IPS DF 4.7 (cell line): ENCODE data around the gene PAQR6.
"Not testable (repeated sequence)": the region's sequence is repeated elsewhere in the genome, so short reads cannot be mapped to it uniquely, and the experiment has no call there.

Experiments
- DNase-seq: peaks from one replicate; pipeline ENCODE4 v3.0.0-alpha.2; 2013; ENCODE audit warnings: low spot score; ENCODE audit errors: extremely low read depth

The PAQR6 gene

DNA sequence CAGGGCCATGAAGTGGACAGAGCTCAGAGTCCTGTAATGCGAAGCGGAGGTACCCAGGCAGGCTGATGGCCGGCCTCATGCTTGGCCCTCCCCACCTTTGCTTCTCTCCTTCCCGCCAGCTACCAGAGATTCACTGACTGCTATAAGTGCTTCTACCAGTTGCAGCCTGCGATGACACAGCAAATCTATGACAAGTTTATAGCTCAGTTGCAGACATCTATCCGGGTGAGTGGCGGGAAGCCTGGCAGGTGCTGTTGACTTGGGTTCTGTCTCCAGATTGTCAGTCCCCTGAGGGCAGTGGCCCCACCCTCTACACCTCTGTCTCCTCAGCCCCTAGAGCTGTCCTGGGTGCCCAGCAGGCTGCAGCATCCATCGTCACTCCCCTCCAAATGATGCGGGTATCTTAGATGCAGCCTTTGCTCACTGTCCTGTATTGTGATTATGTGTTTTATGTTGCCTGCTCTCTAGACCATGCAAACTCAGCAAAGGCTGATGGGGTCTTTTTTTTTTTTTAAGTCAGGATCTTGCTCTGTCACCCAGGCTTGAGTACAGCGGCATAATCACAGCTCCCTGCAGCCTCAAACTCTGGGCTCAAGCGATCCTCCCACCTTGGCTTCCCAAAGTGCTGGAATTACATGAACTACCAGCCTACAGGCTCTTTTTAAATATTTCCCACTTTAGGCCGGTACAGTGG is 15.5 kb downstream of the PAQR6 start:
- DNase-seq = no peak

DNA sequence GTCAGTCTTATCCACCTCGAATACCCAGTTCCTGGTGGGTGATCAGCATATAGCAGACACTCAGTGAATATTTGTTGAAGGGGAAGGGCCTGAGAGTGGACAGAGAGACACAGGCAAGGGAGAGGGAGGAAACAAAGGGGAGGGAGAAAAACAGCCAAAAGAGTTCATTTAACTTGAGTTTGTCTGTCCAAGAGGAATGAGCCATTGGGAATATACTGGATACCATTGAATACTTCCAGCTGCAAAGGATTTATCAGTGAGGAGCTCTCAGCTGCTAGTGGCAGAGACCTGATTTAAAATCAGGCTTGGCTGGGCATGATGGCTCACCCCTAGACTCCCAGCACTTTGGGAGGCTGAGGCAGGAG is 17.4 kb downstream of the PAQR6 start:
- DNase-seq = no peak

DNA sequence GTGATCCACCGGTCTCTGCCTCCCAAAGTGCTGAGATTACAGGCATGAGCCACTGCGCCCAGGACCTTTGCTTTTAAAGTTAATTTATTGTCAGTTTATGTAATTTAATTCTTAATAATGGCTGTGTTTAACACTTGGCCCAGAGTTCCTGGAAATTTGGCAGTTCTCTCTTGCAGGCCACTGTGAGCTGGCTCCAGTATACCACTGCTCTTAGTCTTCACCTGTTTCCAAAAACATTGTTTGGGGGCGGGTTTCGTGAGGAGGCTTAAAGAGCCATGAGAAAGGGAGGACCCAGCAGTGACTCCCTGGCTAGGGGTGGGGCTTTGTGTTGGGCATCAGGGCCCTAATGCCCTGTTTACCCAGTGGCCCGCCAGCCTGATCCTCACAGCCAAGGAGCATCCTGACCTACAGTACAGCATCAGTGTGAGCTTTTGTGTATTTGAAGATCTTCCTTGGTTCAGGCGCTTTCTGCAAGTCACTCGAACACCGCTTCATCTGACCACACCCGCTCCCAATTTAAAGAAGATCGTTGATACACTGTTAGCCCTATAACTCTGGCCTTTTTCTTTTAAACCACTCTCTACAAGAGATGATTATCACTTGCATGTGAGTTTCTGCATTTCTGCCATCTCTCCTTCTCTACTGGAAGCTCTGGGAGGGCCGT is 17.9 kb downstream of the PAQR6 start:
- DNase-seq = no peak

DNA sequence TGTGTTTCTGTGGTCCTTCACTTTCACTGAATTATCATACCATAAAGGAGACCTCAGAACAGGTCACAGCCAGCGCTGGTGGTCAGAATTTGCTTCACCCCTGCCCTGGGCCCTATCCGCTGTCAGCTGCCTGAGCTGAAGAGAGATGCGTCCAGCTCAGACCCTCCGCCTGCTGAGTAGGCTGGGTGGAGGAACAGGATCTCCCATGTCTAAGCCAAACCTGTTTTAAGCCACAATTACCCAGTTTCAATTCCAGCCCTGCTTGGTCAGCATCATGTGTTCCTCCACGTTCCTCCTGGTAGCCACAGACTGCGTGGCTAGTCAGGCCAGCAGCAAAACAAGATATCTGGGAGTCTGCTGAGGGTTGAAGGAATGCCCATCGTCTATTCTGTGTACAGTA is 19.4 kb downstream of the PAQR6 start:
- DNase-seq = no peak

DNA sequence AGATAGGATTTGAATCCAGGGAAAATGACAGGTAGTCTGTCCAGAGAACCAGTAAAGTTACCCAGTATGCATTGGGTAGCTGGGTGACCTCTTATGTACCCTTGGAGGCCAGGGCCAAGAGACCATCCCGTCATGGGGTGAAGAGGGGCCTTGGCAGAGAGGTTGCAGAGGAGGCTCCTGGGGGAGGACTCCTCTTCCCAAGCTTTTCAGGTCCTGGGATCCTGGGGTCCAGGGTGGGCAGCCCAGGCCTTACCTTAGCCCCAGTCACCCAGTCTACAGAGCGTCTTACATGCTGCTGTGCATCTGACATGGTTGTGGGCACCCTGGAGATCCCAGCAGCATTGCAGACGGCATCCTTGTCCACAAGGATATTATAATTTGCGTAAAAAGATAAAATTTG is 21.1 kb downstream of the PAQR6 start:
- DNase-seq = no peak

DNA sequence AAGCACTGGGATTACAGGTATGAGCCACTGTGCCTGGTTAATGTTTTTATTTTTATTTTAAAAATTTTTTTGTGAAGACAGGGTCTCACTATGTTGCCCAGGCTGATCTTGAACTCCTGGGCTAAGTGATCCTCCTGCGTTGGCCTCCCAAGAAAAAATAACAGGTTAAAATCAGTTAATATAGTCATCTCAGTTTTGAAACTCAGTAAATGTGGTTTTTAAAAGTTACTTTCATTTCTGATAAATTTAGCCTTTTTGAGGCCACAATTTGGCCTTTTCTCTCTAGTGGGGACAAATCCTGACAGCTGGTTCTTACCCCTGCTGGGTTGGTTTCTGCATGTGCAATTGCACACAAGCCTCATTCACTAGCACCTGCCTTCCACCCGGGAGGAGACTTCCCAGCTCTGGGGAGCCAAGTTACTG is 21.7 kb downstream of the PAQR6 start:
- DNase-seq = no peak

DNA sequence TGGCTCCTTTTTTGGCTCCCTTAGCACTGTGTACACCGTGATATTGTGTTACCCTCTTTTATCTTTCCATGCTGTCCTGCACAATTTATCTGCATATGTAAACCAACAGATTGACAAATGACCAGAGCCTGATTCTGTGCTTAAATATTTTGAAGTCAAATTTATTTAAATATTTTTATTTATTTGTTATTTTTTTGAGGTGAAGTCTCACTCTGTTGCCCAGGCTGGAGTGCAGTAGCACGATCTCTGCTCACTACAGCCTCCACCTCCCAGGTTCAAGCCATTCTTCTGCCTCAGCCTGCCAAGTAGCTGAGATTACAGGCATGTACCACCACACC is 22.2 kb downstream of the PAQR6 start:
- no peak for DNase-seq

DNA sequence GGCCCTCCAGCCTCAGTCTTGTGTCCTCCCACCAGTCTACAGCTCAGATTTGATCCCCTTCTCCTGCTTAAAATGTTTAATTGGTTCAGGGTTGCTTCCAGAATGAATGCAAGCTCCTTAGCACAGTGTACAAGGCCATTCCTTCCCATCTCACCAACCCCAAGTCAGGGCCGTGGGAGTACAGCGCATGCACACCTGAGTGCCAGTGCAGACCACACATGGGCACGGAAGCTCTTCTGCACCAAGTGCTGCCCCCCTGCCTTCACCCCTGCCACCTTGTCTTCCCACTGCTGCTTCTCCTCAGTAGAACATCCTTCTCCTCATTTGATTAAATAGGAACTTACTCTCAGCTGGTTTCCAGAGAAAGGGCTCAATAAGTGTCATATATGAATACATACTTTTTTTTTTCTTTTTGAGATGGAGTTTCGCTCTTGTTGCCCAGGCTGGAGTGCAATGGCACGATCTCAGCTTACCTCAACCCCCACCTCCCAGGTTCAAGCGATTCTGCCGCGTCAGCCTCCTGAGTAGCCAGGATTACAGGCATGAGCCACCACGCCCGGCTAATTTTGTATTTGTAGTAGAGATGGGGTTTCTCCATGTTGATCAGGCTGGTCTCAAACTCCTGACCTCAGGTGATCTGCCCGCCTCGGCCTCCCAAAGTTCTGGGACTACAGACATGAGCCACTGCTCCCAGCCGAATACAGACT is 25.7 kb downstream of the PAQR6 start:
- DNase-seq = no peak

DNA sequence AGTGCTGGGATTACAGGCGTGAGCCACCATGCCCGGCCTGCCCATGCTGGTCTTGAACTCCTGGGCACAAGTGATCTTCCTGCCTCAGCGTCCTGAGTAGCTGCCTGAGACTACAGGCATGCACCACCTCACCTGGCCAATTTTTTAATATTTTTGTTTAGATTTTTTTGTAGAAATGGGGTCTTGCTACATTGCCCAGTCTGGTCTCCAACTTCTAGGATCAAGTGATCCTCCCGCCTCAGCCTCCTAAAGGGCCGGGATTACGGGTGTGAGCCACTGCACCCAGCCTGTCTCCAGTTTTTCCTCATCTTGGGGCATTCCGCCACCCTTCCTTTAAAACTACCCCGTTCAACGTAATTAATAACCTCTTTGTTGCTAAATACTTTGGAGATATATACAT is 27.6 kb downstream of the PAQR6 start:
- no peak for DNase-seq

DNA sequence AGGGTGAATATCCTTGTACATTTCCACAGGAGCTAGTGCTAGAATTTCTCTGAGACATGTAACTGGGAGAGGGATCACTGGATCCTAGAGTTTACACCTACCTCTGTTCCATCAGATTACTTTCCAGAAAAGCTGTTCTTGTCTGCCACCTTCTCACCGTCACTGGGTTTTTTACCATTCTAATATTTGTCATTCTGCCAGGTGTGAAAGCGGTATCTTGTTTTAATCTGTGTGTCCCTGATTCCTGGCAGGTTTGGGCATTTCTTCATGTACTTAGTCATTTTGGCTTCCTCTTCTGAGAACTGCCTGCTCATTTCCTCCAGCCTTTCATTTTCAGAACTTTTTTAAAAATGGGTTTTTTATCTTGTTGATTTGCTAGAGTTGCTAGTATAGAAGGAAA is 30.0 kb downstream of the PAQR6 start:
- no peak for DNase-seq

DNA sequence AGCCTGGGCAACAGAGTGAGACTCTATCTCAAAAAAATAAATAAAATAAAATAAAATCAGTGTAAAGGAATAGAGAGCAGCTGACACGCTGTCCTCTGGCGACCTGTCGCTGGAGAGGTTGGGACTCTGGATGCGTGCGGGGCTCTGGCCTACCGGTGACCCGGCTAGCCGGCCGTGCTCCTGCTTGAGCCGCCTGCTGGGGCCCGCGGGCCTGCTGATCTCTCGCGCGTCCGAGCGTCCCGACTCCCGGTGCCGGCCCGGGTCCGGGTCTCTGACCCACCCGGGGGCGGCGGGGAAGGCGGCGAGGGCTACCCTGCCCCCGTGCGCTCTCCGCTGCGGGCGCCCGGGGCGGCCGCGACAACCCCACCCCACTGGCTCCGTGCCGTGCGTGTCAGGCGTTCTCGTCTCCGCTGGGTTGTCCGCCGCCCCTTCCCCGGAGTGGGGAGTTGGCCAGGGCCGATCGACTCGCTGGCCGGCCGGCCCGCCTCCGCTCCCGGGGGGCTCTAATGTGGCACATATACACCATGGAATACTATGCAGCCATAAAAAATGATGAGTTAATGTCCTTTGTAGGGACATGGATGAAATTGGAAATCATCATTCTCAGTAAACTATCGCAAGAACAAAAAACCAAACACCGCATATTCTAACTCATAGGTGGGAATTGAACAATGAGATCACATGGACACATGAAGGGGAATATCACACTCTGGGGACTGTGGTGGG is 31.3 kb downstream of the PAQR6 start:
- not testable (repeated sequence) for DNase-seq

DNA sequence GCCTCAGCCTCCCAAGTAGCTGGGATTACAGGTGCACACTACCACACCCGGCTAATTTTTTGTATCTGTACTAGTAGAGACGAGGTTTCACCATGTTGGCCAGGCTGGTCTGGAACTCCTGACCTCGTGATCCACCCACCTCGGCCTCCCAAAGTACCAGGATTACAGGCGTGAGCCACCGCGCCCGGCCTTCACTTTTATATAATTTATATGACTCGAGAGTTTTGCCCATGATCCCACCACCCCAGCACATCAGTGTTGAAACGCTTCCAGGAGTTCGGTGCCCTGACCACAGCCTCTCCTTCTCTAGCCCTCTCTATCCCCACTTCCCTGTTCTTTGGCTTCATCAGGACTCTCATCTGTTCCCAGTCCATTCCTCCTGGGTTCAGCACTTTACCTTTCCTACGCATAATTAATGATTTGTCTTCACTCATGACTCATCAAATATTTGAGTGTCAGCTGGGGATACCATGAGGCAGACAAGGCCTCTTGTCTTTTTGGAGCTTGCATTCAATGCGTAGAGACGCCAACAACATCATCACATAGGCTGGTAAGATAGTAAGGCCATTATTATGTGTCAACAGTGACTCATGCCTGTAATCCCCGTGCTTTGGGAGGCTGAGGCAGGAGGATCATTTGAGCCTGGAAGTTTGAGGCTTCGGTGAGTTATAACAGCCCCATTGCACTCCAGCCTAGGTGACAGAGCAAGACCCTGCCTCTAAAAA is 33.7 kb downstream of the PAQR6 start:
- DNase-seq = no peak

DNA sequence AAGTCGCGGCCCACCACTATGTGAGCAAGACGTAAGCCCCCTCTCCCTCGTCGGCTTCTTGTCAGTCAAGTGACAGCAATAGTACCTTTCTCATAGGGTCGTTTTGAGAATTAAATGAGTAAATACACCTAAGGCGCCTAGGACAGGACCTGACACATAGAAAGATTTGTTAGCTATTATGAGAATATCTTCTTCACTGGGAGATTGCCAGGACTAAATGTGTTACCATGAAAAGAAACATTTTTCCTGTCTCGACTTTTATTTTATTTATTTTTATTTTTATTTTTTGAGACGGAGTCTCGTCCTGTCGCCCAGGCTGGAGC is 34.3 kb downstream of the PAQR6 start:
- DNase-seq = no peak

DNA sequence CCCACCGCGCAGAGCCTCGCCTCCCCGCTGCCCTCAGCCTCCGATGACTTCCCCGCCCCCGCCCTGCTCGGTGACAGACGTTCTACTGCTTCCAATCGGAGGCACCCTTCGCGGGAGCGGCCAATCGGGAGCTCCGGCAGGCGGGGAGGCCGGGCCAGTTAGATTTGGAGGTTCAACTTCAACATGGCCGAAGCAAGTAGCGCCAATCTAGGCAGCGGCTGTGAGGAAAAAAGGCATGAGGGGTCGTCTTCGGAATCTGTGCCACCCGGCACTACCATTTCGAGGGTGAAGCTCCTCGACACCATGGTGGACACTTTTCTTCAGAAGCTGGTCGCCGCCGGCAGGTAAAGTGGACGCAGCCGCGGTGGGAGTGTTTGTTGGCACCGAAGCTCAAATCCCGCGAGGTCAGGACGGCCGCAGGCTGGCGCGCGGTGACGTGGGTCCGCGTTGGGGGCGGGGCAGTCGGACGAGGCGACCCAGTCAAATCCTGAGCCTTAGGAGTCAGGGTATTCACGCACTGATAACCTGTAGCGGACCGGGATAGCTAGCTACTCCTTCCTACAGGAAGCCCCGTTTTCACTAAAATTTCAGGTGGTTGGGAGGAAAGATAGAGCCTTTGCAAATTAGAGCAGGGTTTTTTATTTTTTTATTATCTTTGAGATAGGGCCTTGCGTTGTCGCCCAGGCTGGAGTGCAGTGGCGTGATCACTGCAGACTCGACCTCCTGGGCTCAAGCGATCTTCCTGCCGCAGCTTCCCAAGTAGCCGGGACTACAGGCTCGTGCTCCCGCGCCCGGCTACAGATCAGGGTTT is 34.8 kb downstream of the PAQR6 start, which contains the start of gene PMF1:
PMF1 (plus strand) TSS at position 175 of the 811 bp plus-strand sequence; CDS start at position 184, 9 bp downstream.
- DNase-seq = peak; percentile 74

DNA sequence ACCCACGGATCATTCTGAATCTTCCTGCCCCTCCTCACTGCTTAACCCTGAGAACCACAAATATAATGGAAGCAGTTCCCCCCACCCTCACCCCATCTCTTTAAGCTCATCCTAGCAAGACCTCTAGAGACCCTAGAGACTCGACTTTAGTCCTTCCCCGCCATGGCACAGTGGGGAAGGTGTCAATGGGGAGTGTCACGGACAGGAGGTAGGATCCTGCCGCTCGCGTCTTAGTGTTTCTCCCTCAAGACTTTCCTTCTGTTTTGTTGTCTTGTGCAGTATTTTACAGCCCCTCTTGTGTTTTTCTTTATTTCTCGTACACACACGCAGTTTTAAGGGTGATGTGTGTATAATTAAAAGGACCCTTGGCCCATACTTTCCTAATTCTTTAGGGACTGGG is 35.7 kb downstream of the PAQR6 start:
- DNase-seq = no peak

DNA sequence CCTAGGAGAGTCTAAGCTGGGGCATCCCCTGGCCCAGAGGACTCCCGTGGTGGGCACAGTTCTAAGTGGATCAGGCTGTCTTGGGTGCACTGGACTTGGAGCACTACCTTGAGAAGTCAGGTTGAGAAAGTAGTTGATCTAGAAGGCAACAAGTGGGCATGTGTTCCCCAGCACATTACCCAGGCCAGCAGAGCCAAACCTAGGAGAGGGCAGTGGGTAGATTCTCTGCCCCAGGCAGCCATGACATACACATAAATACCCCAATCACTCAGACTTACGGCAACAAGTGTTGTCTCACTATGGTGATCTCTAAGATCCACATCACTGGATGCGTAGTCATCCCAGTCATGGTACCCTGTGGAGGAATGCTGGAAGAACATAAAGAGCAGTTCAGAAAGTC is 36.6 kb downstream of the PAQR6 start:
- DNase-seq = no peak

DNA sequence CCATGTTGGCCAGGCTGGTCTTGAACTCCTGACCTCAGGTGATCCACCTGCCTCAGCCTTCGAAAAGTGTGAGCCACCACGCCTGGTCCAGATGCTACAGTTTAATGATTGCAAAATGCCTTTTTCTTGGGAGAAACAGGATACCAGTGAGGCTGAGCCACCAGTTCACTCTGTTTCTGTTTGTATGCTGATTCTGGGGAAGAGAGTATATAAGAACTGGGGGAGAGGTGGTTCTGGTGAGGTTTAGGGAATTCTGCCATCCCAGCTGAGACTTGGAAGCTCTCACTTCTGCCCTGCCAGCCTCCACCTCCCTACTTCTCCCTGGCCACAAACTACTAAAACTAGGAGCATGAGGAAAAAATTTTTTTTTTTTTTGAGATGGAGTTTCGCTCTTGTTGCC is 43.2 kb downstream of the PAQR6 start:
- no peak for DNase-seq

DNA sequence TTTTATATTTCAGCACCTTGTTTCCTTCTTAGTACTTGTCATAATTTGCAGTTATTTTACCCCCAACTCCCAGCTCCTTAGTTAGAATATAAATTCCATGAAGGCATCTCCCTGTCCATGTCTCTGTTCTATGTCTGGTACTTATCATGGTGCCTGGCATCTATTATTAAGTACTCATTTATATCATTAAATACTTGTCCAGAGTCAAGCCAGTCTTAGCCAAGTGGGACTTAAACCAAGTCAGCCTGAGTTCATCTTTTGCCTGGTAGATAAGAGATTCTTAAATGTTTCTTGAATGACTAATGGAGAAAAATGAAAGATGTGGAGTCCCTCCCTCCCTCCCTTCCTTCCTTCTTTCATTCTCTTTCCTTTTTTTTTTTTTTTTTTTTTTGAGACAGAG is 44.5 kb downstream of the PAQR6 start:
- no peak for DNase-seq

DNA sequence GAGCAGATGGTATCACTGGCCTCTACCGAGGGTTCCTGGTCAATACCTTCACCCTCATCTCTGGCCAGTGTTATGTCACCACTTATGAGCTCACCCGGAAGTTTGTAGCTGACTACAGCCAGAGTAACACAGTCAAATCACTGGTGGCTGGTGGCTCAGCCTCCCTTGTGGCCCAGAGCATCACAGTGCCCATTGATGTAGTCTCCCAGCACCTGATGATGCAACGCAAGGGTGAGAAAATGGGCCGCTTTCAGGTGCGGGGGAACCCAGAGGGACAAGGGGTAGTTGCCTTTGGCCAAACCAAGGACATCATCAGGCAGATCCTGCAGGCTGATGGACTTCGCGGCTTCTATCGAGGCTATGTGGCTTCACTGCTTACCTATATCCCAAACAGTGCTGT is 47.8 kb downstream of the PAQR6 start:
- no peak for DNase-seq

DNA sequence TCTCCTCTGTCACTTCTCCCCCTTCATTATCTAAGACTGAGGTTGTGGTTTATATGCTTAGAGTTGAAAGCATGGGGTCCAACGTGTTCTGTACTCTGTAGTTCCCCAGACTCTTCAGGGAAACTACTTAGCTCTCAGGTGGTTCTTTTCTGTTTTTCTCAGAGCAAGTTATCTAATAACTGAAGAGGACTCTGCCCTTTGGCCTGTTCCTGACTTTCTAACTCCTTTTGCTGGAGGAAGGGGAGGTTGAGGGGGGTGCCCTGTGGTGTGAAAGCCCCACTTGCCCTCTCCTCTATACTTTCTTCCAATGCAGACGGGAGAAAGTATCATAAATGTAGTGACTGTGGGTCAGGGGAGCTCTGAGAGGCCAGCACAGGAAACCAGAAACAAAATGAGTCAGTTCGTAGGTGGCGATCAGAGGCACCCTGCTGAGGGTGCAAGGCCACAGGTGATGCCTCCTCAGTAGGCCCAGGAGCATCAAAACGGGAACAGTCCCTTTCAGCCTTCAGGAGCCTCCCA is 49.0 kb downstream of the PAQR6 start:
- no peak for DNase-seq

DNA sequence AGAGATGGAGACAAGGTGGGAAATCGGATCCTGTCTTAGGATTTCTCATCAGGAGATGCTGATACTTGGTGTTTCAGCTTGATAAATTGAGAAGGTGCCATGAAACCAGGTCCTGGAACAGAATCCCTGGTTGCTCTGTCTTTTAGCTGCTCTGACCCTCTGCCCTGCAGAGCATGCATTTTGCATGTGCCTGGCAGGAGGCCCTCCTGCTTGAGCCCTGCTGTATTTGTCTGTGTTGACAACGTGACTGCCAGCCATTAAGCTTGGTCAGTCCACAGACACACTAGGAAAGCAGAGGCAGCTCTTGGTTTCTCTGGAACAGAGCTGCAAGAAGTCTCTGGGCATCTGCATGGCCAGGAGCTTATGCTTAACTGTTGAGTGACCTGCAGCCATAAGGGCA is 51.4 kb downstream of the PAQR6 start:
- no peak for DNase-seq
